ENCODE data around the gene PSENEN. TPM values are rescaled to one million over a fixed set of nuclear protein-coding genes. Genes with fewer than 3 reads are reported as not detected.

Gene PSENEN
- total and polyA plus RNA-seq, 7 donors = 34.7 to 116 (median 41.0) TPM

- Histone ChIP-seq H3K36me3 (ENCODE audit: insufficient read depth in 1 of 2, low read depth in 1 of 2) (peaks cover 0 to 32% of the 10 kb centered on the region in 2 donors), H3K4me3 (no peak overlapping the region), H3K9me3 (no peaks in the 10 kb centered on the region), H3K4me1 (peaks cover 7% of the 10 kb centered on the region), H3K27ac (no peak overlapping the region), H3K27me3 (ENCODE audit: insufficient read depth in 3 of 3, low read length in 2 of 3) (no peaks in the 10 kb centered on the region)
- ATAC-seq = no peak
- no peak for DNase-seq
- 64 to 72% (median 69%) methylated on average over 16 to 19 of the region's 19 CpGs for WGBS, 3 donors
- intact Hi-C loops (cut with DNase I) = no loop called here
- no peak for TF ChIP-seq CTCF (IDR thresholded peaks at IDR 0.05)
These were observed 31.8 kb downstream of the PSENEN start for GRCh38 chr19:35777086-35777841.

DNA sequence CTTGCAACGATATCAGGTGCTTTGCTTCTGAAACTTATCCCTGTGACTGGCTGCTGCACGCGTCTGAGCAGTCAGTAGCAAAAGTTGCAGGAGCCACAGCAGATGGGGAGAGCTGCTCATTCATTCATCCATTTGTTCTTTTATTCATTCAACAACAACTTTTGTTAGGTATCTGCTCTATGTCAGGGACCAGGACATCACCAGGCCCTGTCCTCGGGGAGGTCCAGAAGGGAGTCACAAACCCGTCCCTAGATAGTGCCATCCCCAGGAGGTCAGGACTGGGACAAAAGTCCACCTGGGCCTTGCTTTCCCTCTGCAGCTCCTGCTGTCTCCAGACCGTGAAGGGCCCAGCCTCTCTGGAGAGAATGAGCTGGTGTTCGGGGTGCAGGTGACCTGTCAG lies 32.5 kb downstream of the PSENEN start:
- intact Hi-C loops (cut with DNase I) = no loop called here
- no peak overlapping the region for H3K4me3 ChIP-seq
- H3K36me3 ChIP-seq (ENCODE audit: insufficient read depth in 1 of 2, low read depth in 1 of 2) = peaks cover 0 to 39% of the 10 kb centered on the region in 2 donors
- WGBS, 3 donors = 76 to 93% (median 87%) methylated on average over 7 of the region's 7 CpGs
- DNase-seq = no peak
- no peak overlapping the region for H3K27ac ChIP-seq
- ATAC-seq = no peak
- peaks cover 7% of the 10 kb centered on the region for H3K4me1 ChIP-seq
- no peak for TF ChIP-seq CTCF (IDR thresholded peaks at IDR 0.05)
- H3K9me3 ChIP-seq = no peaks in the 10 kb centered on the region
- no peaks in the 10 kb centered on the region for H3K27me3 ChIP-seq (ENCODE audit: insufficient read depth in 3 of 3, low read length in 2 of 3)

DNA sequence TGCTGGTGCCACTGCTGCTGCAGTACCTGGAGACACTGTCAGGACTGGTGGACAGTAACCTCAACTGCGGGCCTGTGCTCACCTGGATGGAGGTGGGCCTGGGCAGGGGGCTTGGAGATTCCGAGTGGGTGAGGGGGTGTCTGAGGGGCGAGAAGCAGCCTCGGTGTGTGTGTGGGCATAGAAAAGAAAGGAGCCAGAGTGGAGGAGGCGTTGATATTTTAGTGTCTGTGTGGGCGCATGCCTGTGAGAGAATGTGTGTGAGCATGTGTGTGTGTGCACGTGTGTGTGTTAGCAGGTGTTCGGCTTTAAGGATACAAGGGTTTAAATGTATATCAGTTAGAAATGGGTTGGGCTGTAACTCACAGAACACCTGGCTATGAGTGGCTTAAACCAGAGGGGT lies 33.6 kb downstream of the PSENEN start:
- intact Hi-C loops (cut with DNase I) = no loop called here
- WGBS, 3 donors = 91 to 93% (median 92%) methylated on average over 8 of the region's 8 CpGs
- peaks cover 7% of the 10 kb centered on the region for H3K4me1 ChIP-seq
- no peak for TF ChIP-seq CTCF (IDR thresholded peaks at IDR 0.05)
- no peaks in the 10 kb centered on the region for H3K27me3 ChIP-seq (ENCODE audit: insufficient read depth in 3 of 3, low read length in 2 of 3)
- H3K27ac ChIP-seq = no peak overlapping the region
- ATAC-seq (no peak), DNase-seq (no peak)
- H3K36me3 ChIP-seq (ENCODE audit: insufficient read depth in 1 of 2, low read depth in 1 of 2) = peaks cover 0 to 39% of the 10 kb centered on the region in 2 donors
- H3K4me3 ChIP-seq = no peak overlapping the region
- H3K9me3 ChIP-seq = no peaks in the 10 kb centered on the region

GRCh38 chr19:35780058-35780457 lies 34.6 kb downstream of the PSENEN start:
- Histone ChIP-seq H3K4me3 (no peak overlapping the region), H3K4me1 (no peaks in the 10 kb centered on the region), H3K36me3 (ENCODE audit: insufficient read depth in 1 of 2, low read depth in 1 of 2) (peaks cover 0 to 40% of the 10 kb centered on the region in 2 donors), H3K9me3 (no peaks in the 10 kb centered on the region), H3K27me3 (ENCODE audit: insufficient read depth in 3 of 3, low read length in 2 of 3) (no peaks in the 10 kb centered on the region), H3K27ac (no peak overlapping the region)
- WGBS, 3 donors = 92 to 94% (median 92%) methylated on average over 14 to 16 of the region's 16 CpGs
- no peak for ATAC-seq
- no peak for TF ChIP-seq CTCF (IDR thresholded peaks at IDR 0.05)
- intact Hi-C loops (cut with DNase I) = no loop called here
- DNase-seq = no peak

- intact Hi-C loops (cut with DNase I) = no loop called here
- ATAC-seq = no peak
- H3K9me3 ChIP-seq = no peaks in the 10 kb centered on the region
- TF ChIP-seq CTCF (IDR thresholded peaks at IDR 0.05) = no peak
- WGBS, 3 donors = 94 to 97% (median 96%) methylated on average over 18 to 20 of the region's 20 CpGs
- H3K27ac ChIP-seq = no peak overlapping the region
- DNase-seq = no peak
- H3K27me3 ChIP-seq (ENCODE audit: insufficient read depth in 3 of 3, low read length in 2 of 3) = no peaks in the 10 kb centered on the region
- H3K4me3 ChIP-seq = no peak overlapping the region
- H3K4me1 ChIP-seq = no peaks in the 10 kb centered on the region
- H3K36me3 ChIP-seq (ENCODE audit: insufficient read depth in 1 of 2, low read depth in 1 of 2) = peaks cover 0 to 42% of the 10 kb centered on the region in 2 donors
These were observed 35.3 kb downstream of the PSENEN start for GRCh38 chr19:35780717-35781116.

Measured in psoas muscle (tissue), 8 donors.